Testis (tissue), 2 donors: ENCODE data around the gene TMIE.

Source experiments
- CTCF ChIP-seq, 3 experiments: fragments of 450-650 bp in 2 of 3; fragments of 200-600 bp in 1 of 3; sonication (generic) in 1 of 3; IDR thresholded peaks; one replicate each; pipeline ENCODE4 v1.5.1; 2016 to 2019; ENCODE audit warnings: antibody characterized with exemption in 3 of 3, mild to moderate bottlenecking in 2 of 3, moderate library complexity in 1 of 3
- POLR2A ChIP-seq: fragments of 450-650 bp; IDR thresholded peaks from one replicate; pipeline ENCODE4 v1.6.1; 2017; ENCODE audit warnings: antibody characterized with exemption, mild to moderate bottlenecking, moderate library complexity

DNA sequence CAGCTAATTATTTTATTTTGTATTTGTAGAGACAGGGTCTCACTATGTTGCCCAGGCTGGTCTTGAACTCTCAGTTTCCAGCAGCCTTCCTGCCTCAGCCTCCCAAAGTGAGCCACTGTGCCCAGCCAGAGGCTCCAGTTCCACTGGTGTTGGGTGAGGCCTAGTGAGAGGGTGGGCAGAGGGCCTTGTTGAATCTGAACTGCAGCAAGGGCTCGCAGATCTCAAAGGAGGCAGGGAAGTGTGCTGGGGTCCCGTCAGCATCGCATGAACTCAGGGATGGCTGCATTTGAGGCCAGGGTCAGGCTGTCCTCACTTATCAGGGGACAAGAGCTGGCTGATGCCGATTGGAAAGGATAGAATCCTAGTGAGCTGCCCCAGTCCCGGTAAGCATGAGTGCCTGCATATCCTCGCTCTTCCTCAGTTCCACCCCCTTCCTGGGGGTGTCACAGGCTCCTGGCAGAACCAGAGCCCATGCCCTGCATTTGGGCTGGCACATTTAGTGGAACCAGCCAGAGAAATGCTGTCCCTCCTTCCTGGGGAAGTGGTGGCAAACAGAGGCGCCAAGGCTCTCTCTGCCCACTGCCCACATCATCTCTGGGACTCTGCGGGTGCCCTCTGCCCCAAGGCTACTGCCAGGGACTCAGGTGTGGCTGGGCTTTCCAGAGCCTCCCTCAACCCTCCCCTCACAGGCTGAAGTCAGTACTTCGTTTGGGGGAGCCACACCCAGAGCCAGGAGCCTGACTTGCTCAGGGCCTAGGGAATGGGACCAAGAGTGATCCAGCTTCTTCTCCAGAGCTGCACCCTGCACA, 31.8 kb upstream of the TMIE start:
- TF ChIP-seq POLR2A (no peak), CTCF (IDR thresholded peaks at IDR 0.05) (no peak)
